GM18505 (cell line): ENCODE results near the gene NCF4.

Experiments
- ATAC-seq: cut with Tn5 transposase; IDR thresholded peaks from one replicate; pipeline ENCODE4 v1.9.1; 2021; ENCODE audit not compliant: unreplicated experiment
- POLR2A ChIP-seq: IDR thresholded peaks from 4 replicates; pipeline ENCODE4 v1.6.1; 2011; ENCODE audit warnings: borderline replicate concordance; ENCODE audit not compliant: insufficient read depth, insufficient read length; ENCODE audit errors: extremely low read depth

NCF4 gene

DNA sequence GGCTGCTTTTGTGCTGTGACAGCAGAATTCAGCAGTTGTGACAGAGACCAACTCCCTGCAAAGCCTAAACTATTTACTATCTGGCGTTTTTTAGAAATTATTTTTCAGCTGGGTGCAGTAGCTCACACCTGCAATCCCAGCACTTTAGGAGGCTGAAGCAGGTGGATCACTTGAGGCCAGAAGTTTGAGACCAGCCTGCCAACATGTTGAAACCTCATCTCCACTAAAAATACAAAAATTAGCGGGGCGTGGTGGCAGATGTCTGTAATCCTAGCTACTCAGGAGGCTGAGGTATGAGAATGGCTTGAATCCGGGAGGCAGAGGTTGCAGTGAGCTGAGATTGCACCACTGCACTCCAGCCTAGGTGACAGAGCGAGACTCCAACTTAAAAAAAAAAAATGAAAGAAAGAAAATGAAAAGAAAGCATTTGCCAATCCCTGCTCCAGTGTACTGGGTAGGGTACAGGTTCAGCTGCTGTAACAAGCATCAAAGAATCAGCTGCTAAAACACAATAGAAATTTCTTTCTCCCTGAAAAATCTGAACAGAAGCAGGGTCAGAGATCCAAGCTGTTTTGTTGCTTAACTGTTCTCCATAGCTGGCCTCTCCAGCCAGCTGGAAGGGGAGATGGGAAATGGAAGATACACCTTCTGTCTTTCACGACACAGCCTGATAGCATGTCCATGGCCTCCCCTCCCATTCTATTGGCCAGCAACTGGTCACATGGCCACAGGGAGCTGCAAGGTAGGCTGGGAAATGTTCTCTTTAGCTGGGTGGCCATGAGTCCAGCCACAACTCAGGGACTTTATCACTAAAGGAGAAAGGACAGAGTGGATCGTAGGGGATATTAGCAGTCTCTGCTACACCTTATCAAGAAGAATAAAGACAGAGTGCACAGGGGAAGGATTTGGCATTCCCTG is 8.5 kb upstream of the NCF4 start:
- no peak for TF ChIP-seq POLR2A
- ATAC-seq: no peak

DNA sequence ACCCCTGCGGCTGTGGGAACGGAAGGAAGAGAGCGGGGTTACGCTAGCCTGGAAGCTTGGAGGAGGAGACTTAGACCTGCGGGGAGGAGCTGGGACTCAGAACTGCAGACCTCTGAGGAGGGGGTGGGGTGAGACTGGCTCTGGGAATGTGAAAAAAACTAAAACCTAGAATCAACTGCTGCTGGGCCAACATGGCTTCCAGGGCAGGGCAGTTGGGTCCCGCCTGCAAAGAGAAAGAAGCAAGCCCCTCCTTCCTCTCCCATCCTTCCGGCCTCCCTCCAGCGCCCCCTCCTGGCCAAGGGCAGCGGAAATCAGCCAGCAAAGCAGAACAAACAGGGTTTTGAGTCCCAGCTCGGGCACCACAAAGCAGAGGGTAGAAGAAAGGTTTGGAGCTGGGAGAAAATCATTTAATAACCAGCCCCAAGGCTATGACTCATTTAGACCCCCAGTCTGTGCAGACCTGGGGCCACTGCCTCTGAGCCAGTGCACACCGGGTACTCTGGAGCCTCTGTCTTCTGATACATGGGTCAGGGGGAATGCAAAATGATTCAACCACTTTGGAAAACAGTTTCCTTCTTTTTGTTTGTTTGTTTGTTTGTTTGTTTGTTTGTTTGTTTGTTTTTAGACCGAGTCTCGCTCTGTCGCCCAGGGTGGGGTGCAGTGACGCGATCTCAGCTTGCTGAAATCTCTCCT is 7.3 kb upstream of the NCF4 start:
- no peak for ATAC-seq
- TF ChIP-seq POLR2A: peak; percentile 37

DNA sequence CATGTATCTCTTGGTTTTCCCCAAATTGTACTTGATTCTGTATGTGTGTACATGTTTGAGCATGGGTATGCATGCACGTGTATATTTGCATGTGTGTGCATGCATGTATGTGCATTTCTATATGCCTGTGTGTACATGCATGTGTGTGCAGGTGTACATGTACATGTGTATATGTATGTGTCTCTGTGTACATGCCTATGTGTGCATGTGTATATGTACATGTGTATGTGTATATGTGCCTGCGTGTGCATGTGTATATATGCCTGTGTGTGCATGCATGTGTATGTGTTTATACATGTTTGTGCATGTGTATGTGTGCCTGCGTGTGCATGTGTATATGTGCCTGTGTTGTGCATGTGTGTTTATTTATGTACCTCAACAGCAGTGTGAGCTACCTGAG is 5.3 kb upstream of the NCF4 start:
- TF ChIP-seq POLR2A: no peak
- no peak for ATAC-seq

DNA sequence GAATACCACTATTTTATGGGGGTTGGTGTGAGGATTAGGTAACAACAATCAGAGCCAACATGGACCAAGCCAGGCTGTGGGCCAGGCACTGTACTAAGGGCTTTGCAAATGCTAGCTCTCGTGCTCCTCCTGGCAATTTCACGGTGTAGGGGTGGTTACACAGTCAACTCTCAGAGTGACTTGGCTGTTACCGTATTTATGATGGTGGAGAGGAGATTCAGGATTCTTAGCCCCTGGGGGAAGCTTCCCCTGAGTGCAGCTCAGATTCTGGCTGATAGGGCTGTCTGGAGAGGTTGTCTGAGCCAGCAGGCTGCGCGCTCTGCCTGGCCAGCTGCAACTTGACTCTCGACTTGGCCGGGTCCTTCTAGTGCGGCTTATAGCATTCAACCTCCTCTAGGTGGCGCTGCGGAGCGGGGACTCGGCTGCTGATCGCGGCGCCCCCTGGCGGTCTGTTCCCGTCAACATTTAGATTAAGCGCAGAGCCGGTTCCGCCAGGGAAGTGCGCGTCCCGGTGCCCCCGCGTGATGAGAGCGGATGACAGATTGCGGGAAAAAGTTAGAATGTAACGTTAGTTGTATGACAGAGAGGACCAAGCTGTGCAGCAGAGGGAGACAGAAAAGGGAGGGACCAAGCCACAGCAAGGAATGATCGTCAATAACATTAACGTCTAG is 4.5 kb upstream of the NCF4 start:
- ATAC-seq: no peak
- TF ChIP-seq POLR2A: no peak

DNA sequence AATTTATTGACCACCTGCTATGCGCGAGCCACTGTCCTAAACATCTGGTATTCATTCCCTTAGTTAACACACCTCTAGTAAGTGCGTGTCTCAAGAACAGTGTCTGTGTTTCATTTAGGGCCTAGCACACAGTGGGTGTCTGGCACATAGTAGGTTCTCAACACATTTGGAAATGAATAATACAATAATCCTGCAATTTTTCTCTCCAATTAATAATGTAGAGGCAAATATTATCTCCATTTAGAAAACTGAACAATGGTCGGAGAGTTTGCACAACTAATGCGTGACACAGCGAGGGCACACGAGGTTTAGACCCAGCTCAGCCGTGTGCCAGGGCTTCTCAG is 4.0 kb upstream of the NCF4 start:
- no peak for ATAC-seq
- no peak for TF ChIP-seq POLR2A

DNA sequence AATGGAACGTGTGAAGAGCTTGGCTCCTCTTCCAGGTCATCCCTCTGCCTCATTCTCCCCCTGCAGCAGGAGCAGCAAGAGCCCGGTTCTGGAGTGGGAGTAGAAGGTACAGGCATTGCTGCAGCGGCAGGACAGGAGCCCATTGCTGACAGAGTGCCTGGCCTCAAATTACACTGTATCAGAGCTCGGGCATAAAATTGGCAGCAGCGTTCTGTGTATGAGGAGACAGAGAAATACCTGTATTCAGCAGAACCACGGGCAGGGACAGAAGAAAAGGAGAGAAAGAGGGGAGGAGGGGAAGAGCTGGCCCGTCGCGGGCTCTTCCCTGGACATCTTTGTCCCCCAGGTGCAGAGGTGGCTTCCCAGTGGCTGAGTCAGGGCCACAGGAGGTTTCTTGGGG is 2.6 kb upstream of the NCF4 start:
- no peak for TF ChIP-seq POLR2A
- no peak for ATAC-seq

DNA sequence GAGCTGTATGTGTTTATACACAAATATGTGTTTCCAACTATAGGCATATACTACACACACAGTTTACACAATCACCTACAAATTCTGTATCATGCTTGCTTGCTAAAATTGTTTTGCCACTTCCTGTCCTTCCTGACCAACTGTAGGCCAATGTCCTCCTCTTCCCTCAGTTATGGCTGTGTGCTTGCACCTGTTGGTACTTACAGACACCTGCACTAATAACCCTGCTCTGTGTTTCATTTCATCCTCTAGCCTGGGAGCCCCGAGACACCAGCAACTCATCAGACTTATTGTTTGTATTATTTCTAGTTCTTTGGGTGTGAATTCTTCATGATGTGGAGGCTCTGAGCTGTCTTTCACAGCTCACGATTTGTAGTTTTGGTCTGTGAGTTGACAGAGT is 1.8 kb upstream of the NCF4 start:
- no peak for TF ChIP-seq POLR2A
- no peak for ATAC-seq

DNA sequence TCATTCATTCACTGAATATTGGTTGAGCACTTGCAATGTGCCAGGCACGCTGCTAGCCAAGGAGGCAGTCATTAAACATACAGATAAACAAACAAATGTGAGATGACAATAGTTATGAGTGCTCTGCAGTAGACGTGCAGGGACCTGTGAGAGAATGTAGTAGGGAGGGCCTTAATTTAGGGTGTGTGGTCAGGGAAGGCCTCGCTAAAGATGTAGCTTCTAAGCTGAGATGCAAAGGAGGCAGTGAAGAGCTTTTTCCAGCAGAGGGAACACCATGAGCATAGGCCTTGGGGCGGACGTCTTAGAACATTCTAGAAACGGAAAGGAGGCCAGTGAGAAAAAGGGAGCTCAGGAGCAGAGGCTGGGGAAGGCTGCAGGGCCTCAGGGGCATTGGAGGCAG is 789 bp upstream of the NCF4 start:
- no peak for TF ChIP-seq POLR2A
- no peak for ATAC-seq

DNA sequence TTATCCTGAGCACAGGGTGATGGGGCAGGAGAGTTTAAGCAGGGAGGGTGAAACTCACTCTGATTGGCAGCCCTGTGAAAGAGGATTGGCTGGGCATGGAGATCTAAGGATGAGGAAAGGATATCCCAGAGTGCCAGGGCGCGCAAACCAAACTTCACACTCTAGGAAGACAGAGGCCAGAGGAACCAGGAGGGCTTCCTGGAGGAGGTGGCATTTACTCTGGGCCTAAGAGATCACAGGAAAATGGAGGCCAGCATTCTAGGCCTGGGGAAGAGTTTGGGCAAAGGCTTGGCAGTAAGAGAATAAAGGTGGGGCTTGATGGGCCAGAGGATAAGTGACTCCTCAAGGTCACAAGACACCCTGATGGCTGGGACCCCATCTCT is 377 bp upstream of the NCF4 start:
- ATAC-seq: no peak
- TF ChIP-seq POLR2A: no peak

DNA sequence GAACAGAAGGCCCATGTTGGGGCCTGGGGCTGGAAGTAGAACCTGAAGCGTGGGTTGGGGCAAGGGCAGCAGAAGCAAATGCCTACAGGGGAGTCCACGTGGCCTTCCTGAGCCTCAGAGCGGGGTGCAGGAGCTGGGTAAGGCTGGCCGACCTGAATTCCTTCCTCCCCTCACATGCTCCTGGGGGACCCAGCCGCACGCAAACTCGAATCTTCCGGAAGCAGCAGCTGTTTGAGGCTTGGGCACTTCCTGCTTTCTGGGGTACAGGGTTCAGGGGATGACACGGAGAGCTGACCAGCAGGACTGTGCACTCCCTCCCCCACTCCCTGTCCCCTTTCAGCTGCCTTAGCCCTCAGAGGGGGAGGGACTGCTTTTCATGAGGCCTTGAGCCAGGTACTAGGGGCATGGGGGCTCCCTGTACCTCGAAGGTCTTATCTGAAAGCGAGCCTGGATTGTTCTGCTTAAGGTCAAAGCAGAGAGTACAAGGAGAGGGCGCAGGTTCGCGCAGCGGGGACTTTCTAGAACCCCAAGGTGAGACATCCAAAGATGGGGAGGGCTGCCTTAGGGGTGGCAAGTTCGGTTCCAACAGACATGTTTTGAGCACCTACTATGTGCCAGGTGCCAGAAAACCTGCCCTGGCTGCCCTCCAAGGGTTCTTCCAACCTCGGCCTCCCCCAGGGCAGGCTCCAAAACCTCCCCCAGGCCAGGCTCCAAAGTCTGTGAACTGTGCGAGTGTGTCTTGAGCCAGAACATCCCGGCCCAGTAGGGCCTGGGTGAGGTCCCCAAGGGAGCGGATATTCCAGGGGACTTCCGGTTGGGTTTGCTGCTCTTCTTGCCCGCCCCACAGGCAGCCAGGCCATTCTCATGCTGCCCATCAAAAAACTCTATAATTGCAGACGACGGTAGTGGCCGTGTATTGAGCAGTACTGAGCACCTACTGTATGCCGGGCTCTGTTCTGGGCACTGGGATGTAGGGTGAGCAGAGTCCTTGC is 1.7 kb downstream of the NCF4 start:
- TF ChIP-seq POLR2A: no peak

DNA sequence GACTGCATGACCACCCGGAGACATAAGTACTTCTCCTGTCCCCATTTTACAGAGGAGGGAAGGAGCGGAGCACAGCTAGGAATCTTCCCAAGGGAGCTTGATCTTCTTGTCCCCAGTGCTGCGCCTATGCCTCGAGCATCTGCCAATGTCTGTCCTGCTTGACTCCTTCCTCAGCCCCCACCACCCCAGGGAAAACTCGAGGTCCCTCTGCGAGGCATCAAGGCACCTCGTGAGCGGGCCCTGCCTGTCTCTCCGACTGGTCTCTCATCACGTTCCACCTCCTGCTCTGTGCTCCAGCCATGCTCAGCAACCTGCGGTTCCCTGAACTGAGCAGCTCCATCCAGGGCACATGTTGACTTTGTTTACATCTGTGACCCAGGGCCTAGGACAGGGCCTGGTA is 2.5 kb downstream of the NCF4 start:
- ATAC-seq: no peak
- TF ChIP-seq POLR2A: no peak

More for the DNA sequence above, 1.7 kb downstream of the NCF4 start:
- ATAC-seq: no peak

DNA sequence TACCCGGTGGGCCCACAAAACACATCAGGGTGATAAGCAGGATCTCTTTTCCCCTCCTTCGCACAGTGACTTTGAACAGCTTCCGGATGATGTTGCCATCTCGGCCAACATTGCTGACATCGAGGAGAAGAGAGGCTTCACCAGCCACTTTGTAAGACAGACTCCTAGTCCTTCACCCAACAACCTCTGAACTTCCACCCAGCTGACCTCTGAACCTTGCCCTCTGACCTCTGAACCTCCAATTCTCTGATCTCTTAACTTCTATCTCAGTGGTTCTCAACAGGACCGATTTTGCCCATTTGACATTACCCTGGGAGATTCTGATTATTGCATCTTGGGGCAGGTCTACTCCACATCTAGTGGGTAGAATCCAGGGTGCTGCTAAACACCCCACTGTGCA is 3.2 kb downstream of the NCF4 start:
- no peak for ATAC-seq
- TF ChIP-seq POLR2A: no peak
